Measurements from ENCODE around the gene SECTM1. TPM values are rescaled to one million over a fixed set of nuclear protein-coding genes. Genes with fewer than 3 reads are reported as not detected.

SECTM1 gene
- total and polyA plus RNA-seq, 2 experiments from 2014 or later: 0.21 to 1.3 TPM

DNA sequence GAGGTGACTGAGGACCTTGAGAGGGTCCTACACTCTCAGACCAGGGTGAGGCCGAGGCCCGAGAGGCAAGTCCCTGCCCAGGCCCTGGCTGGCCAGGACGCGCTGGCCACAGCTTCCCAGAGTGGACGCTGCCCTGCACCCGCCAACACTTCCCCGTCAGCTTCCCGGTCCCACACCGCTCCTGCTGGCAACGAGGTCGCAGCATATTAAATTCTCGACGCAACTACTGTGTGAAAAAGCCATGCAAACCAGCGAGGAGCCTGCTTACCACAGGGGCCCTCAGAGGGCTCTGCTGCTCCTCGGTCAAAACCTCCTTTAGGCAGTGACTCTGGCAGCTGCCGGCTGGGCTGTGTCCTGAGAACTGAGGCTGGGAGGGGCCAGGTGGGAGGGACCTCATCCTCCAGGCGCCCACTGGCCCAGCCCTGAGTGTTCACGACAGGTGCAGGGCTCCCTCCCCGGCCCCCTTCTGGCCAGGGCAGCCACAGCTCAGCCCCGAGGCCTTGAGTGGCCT is 23.3 kb upstream of the SECTM1 start (continued):
- TF ChIP-seq, protein P1, sequence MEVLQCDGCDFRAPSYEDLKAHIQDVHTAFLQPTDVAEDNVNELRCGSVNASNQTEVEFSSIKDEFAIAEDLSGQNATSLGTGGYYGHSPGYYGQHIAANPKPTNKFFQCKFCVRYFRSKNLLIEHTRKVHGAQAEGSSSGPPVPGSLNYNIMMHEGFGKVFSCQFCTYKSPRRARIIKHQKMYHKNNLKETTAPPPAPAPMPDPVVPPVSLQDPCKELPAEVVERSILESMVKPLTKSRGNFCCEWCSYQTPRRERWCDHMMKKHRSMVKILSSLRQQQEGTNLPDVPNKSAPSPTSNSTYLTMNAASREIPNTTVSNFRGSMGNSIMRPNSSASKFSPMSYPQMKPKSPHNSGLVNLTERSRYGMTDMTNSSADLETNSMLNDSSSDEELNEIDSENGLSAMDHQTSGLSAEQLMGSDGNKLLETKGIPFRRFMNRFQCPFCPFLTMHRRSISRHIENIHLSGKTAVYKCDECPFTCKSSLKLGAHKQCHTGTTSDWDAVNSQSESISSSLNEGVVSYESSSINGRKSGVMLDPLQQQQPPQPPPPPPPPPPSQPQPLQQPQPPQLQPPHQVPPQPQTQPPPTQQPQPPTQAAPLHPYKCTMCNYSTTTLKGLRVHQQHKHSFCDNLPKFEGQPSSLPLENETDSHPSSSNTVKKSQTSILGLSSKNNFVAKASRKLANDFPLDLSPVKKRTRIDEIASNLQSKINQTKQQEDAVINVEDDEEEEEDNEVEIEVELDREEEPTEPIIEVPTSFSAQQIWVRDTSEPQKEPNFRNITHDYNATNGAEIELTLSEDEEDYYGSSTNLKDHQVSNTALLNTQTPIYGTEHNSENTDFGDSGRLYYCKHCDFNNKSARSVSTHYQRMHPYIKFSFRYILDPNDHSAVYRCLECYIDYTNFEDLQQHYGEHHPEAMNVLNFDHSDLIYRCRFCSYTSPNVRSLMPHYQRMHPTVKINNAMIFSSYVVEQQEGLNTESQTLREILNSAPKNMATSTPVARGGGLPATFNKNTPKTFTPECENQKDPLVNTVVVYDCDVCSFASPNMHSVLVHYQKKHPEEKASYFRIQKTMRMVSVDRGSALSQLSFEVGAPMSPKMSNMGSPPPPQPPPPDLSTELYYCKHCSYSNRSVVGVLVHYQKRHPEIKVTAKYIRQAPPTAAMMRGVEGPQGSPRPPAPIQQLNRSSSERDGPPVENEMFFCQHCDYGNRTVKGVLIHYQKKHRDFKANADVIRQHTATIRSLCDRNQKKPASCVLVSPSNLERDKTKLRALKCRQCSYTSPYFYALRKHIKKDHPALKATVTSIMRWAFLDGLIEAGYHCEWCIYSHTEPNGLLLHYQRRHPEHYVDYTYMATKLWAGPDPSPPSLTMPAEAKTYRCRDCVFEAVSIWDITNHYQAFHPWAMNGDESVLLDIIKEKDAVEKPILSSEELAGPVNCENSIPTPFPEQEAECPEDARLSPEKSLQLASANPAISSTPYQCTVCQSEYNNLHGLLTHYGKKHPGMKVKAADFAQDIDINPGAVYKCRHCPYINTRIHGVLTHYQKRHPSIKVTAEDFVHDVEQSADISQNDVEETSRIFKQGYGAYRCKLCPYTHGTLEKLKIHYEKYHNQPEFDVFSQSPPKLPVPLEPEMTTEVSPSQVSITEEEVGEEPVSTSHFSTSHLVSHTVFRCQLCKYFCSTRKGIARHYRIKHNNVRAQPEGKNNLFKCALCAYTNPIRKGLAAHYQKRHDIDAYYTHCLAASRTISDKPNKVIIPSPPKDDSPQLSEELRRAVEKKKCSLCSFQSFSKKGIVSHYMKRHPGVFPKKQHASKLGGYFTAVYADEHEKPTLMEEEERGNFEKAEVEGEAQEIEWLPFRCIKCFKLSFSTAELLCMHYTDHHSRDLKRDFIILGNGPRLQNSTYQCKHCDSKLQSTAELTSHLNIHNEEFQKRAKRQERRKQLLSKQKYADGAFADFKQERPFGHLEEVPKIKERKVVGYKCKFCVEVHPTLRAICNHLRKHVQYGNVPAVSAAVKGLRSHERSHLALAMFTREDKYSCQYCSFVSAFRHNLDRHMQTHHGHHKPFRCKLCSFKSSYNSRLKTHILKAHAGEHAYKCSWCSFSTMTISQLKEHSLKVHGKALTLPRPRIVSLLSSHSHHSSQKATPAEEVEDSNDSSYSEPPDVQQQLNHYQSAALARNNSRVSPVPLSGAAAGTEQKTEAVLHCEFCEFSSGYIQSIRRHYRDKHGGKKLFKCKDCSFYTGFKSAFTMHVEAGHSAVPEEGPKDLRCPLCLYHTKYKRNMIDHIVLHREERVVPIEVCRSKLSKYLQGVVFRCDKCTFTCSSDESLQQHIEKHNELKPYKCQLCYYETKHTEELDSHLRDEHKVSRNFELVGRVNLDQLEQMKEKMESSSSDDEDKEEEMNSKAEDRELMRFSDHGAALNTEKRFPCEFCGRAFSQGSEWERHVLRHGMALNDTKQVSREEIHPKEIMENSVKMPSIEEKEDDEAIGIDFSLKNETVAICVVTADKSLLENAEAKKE (CRISPR knock-in tag; IDR thresholded peaks at IDR 0.05): no peak
- no peak for TF ChIP-seq ZNF114 (CRISPR knock-in tag; IDR thresholded peaks at IDR 0.05)
- no peak for TF ChIP-seq NANOG (IDR thresholded peaks at IDR 0.05; ENCODE audit: borderline replicate concordance)
- TF ChIP-seq ZNF331 (CRISPR knock-in tag; IDR thresholded peaks at IDR 0.05; ENCODE audit: low read depth): no peak
- TF ChIP-seq EZH2 (IDR thresholded peaks at IDR 0.05; ENCODE audit: low read depth, unreplicated experiment): no peak
- no peak for TF ChIP-seq EZH2phosphoT487 (IDR thresholded peaks at IDR 0.05; ENCODE audit: unreplicated experiment)

DNA sequence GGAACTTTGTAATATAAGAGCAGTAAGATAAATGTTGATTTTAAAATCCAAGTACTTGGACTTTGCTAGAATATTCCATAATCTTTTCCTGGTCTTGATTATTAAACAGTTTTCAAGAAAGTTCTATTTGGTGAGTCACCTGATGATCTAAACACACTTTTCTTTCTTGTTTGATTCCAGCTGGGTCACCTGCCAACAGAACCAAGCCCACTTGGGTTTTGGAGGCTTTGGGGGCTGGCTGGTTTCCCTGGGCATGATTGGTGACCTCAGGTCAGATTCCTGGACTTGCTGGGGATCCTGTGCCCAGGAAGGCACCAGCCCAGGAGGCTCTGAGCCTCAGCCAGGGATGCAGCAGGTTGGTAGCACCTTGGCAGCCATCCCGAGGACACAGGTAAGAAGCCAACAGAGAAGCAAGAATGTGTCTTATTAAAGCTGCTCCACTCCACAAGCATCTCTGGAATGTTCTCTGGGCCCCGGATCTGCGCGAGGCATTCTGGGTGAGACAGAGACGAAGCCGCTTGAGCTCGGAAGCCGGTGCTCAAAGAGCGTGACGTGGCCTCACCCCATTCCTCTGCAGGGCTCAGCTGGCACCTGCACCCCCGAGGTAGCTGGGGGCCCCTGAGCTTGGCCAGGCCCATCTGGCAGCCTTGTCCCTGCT is 22.3 kb upstream of the SECTM1 start:
- Mint-ChIP-seq H3K4me3 (no peak overlapping the region), H3K9me3 (no peaks in the 10 kb centered on the region), H3K36me3 (ENCODE audit: low read depth) (no peaks in the 10 kb centered on the region), H3K4me1 (peaks cover 12% of the 10 kb centered on the region), H3K27ac (no peak overlapping the region), H3K27me3 (ENCODE audit: insufficient read depth, low read depth, poor library complexity) (peaks cover 17% of the 10 kb centered on the region)
- Histone ChIP-seq H2AFZ (no peak overlapping the region), H3K4me2 (no peak overlapping the region), H4K20me1 (replicated peaks; ENCODE audit: insufficient read depth) (no peaks in the 10 kb centered on the region), H3F3A (replicated peaks; ENCODE audit: low read depth) (no peaks in the 10 kb centered on the region), H3K27ac (ENCODE audit: low read depth) (no peak overlapping the region), H3K27me3 (ENCODE audit: insufficient read depth) (no peaks in the 10 kb centered on the region), H3K79me2 (replicated peaks; ENCODE audit: insufficient read depth) (no peaks in the 10 kb centered on the region), H3K4me3 (no peak overlapping the region), H3K9me2 (ENCODE audit: insufficient read depth) (no peaks in the 10 kb centered on the region), H3K4me1 (ENCODE audit: insufficient read depth) (no peaks in the 10 kb centered on the region), H3K36me3 (ENCODE audit: insufficient read depth) (no peaks in the 10 kb centered on the region)
- DNase-seq (ENCODE audit: low spot score) (no peak), ATAC-seq (no peak)
- TF ChIP-seq NANOG (IDR thresholded peaks at IDR 0.05; ENCODE audit: borderline replicate concordance): no peak
- TF ChIP-seq POLR2AphosphoS5 (IDR thresholded peaks at IDR 0.05; ENCODE audit: low read depth): no peak
- TF ChIP-seq EZH2 (IDR thresholded peaks at IDR 0.05; ENCODE audit: low read depth, unreplicated experiment): no peak
- TF ChIP-seq ZNF331 (CRISPR knock-in tag; IDR thresholded peaks at IDR 0.05; ENCODE audit: low read depth): no peak
- TF ChIP-seq, protein P2, sequence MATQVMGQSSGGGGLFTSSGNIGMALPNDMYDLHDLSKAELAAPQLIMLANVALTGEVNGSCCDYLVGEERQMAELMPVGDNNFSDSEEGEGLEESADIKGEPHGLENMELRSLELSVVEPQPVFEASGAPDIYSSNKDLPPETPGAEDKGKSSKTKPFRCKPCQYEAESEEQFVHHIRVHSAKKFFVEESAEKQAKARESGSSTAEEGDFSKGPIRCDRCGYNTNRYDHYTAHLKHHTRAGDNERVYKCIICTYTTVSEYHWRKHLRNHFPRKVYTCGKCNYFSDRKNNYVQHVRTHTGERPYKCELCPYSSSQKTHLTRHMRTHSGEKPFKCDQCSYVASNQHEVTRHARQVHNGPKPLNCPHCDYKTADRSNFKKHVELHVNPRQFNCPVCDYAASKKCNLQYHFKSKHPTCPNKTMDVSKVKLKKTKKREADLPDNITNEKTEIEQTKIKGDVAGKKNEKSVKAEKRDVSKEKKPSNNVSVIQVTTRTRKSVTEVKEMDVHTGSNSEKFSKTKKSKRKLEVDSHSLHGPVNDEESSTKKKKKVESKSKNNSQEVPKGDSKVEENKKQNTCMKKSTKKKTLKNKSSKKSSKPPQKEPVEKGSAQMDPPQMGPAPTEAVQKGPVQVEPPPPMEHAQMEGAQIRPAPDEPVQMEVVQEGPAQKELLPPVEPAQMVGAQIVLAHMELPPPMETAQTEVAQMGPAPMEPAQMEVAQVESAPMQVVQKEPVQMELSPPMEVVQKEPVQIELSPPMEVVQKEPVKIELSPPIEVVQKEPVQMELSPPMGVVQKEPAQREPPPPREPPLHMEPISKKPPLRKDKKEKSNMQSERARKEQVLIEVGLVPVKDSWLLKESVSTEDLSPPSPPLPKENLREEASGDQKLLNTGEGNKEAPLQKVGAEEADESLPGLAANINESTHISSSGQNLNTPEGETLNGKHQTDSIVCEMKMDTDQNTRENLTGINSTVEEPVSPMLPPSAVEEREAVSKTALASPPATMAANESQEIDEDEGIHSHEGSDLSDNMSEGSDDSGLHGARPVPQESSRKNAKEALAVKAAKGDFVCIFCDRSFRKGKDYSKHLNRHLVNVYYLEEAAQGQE (IDR thresholded peaks at IDR 0.05; ENCODE audit: unreplicated experiment): no peak
- TF ChIP-seq CREB1 (CRISPR knock-in tag; IDR thresholded peaks at IDR 0.05; ENCODE audit: low read depth): no peak
- TF ChIP-seq, protein P3, sequence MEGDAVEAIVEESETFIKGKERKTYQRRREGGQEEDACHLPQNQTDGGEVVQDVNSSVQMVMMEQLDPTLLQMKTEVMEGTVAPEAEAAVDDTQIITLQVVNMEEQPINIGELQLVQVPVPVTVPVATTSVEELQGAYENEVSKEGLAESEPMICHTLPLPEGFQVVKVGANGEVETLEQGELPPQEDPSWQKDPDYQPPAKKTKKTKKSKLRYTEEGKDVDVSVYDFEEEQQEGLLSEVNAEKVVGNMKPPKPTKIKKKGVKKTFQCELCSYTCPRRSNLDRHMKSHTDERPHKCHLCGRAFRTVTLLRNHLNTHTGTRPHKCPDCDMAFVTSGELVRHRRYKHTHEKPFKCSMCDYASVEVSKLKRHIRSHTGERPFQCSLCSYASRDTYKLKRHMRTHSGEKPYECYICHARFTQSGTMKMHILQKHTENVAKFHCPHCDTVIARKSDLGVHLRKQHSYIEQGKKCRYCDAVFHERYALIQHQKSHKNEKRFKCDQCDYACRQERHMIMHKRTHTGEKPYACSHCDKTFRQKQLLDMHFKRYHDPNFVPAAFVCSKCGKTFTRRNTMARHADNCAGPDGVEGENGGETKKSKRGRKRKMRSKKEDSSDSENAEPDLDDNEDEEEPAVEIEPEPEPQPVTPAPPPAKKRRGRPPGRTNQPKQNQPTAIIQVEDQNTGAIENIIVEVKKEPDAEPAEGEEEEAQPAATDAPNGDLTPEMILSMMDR (conservative IDR thresholded peaks at IDR 0.05; ENCODE audit: low read depth in 2 of 2): no peak
- no peak for TF ChIP-seq STAT1 (IDR thresholded peaks at IDR 0.05; ENCODE audit: unreplicated experiment)
- TF ChIP-seq JUNB (IDR thresholded peaks at IDR 0.05; ENCODE audit: unreplicated experiment): no peak
